ENCODE results near the gene FGFR2.

- TF ChIP-seq, protein P1, sequence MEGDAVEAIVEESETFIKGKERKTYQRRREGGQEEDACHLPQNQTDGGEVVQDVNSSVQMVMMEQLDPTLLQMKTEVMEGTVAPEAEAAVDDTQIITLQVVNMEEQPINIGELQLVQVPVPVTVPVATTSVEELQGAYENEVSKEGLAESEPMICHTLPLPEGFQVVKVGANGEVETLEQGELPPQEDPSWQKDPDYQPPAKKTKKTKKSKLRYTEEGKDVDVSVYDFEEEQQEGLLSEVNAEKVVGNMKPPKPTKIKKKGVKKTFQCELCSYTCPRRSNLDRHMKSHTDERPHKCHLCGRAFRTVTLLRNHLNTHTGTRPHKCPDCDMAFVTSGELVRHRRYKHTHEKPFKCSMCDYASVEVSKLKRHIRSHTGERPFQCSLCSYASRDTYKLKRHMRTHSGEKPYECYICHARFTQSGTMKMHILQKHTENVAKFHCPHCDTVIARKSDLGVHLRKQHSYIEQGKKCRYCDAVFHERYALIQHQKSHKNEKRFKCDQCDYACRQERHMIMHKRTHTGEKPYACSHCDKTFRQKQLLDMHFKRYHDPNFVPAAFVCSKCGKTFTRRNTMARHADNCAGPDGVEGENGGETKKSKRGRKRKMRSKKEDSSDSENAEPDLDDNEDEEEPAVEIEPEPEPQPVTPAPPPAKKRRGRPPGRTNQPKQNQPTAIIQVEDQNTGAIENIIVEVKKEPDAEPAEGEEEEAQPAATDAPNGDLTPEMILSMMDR (IDR thresholded peaks at IDR 0.05): no peak
- TF ChIP-seq POLR2A (IDR thresholded peaks at IDR 0.05): no peak
Measured at GRCh38 chr10:121591186-121591585, 7.1 kb downstream of the FGFR2 start.
